Measurements from ENCODE around the gene MMP26.

DNA sequence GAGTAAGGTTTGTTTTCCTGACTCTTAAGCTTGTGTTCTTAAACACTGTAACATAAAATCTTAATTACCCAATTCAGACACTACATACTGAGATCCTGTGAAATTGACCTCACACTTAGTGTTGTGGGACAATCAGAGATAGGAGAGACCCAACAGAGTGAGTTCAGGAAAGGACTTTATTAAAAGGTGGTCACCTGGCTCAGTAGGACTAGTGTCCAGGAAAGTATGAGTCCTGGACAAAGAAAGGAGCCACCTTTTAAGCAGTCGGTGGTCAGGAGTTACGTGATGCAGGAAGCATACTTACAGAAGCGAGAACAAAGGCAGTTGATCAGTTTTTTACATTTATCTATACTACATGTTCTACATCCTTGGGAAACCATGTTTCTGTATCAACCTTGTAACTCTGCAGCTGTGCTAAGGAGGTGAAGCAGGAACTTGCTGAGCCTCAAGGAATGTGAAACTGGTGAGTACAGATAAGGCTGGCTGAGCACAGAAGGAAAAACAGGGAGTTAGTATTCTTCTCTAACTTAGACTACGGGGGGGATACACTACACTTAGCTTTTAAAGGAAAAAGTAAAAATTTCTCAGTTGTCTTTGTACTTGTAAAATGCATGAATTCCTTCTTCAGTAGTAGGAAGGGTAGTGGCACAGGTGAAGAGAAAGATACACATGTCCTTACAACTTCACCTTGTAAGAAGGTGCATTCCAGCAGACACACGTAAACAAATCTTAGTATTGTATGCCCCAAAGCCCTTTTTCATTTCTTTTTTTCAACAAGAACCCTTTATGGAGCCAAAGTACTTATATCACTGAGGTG, 45.7 kb upstream of the MMP26 start:
- TF ChIP-seq, protein P1, sequence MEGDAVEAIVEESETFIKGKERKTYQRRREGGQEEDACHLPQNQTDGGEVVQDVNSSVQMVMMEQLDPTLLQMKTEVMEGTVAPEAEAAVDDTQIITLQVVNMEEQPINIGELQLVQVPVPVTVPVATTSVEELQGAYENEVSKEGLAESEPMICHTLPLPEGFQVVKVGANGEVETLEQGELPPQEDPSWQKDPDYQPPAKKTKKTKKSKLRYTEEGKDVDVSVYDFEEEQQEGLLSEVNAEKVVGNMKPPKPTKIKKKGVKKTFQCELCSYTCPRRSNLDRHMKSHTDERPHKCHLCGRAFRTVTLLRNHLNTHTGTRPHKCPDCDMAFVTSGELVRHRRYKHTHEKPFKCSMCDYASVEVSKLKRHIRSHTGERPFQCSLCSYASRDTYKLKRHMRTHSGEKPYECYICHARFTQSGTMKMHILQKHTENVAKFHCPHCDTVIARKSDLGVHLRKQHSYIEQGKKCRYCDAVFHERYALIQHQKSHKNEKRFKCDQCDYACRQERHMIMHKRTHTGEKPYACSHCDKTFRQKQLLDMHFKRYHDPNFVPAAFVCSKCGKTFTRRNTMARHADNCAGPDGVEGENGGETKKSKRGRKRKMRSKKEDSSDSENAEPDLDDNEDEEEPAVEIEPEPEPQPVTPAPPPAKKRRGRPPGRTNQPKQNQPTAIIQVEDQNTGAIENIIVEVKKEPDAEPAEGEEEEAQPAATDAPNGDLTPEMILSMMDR (IDR thresholded peaks at IDR 0.05): no peak
- no peak for TF ChIP-seq POLR2A (IDR thresholded peaks at IDR 0.05)

Measured in thyroid gland (tissue), 4 donors.